HG03460 (cell line): ENCODE results near the gene LRCH3.

Experiments used
- ATAC-seq: cut with Tn5 transposase; IDR thresholded peaks from one replicate; pipeline ENCODE4 v1.9.1; 2021; ENCODE audit not compliant: unreplicated experiment

LRCH3 gene

DNA sequence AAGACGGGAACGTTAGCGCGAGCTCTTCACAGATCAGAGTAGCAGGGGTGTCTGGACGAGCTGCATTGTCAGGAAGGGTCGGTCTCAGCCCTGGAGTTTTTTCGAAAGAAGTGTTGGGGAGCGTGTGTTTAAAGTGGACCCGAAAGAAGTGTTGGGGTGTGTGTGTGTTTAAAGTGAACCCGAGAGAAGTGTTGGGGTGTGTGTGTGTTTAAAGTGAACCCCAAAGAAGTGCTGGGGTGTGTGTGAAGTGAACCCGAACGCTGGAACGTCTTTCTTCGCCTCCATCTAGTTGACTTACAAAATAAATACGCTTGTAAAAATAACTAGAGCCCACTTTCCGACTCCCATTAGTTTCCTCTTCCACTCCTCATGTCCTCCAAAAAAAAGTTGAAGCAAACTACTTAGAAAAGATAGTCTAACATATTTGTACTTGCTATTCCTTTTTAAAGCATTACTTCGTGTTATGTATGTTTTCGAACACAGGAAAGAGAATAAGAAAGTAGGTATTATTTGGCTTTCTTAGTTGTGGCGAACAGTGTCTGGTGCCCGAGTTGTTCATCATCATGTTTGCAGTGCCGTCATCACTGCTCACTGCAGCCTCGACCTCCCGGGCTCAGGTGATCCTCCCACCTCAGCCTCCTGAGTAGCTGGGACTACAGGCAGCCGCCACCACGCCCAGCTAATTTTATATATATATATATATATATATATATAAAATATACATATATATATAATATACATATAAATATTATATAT lies 1.0 kb downstream of the LRCH3 start:
- ATAC-seq: peak; percentile 26

- ATAC-seq: no peak
Measured at GRCh38 chr3:197793247-197793646, 2.2 kb downstream of the LRCH3 start.

DNA sequence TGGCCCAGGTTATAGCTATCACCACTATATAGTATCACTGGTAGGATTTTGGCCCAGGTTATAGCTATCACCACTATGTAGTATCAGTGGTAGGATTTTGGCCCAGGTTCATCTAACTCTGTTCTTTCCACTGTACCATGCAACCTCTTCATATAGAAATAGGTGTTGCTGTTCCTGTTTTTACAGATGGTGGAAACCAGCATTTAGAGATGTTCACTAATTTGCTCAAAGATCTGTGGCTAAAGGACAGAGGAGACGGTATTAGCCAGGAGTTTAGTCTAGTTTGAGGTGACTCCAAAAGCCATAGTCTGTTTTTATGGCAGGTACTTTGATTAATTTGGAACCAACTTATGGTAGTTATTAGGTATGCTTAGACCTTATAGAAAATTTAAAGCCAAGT lies 3.1 kb downstream of the LRCH3 start:
- ATAC-seq: no peak

- no peak for ATAC-seq
Measured at GRCh38 chr3:197795200-197795599, 4.1 kb downstream of the LRCH3 start.

DNA sequence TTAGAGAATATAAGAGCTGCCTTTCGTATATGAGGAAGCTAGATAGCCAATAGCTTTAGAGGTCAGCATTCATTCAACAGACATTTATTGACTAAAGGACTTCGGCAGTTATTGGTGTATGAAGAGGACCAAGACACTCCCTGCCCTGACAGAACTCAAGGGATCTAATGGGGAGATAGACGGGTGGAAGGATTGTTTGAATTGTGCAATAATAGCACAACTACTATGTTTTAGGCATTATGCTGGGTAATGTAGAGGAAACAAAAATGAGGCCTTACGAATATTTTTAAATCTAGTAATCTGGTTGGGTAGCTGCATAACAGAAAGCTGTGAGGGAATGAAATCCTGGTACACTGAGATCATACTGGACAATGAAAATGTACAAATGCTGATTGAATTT lies 5.0 kb downstream of the LRCH3 start:
- ATAC-seq: no peak

DNA sequence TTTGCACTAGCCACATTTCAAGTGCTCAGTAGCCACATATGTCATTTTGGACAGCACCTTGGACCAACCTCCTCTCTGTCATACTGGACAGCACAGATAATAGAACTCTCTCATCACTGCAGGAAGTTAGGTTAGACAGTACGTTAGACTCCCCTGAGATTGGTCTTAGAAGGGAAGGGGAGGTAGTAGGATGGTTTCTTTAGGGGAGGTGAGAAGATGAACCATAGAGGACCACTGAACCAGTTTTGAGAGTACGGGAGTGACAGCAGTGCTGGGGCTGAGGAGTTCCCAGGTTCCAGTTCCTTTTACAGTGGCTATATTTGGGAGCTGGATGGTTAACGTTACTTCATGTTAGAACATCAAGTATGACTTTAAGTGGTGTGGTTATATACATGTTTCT lies 7.8 kb downstream of the LRCH3 start:
- peak; percentile 54 for ATAC-seq

GRCh38 chr3:197800379-197800778 lies 9.3 kb downstream of the LRCH3 start:
- ATAC-seq: no peak

DNA sequence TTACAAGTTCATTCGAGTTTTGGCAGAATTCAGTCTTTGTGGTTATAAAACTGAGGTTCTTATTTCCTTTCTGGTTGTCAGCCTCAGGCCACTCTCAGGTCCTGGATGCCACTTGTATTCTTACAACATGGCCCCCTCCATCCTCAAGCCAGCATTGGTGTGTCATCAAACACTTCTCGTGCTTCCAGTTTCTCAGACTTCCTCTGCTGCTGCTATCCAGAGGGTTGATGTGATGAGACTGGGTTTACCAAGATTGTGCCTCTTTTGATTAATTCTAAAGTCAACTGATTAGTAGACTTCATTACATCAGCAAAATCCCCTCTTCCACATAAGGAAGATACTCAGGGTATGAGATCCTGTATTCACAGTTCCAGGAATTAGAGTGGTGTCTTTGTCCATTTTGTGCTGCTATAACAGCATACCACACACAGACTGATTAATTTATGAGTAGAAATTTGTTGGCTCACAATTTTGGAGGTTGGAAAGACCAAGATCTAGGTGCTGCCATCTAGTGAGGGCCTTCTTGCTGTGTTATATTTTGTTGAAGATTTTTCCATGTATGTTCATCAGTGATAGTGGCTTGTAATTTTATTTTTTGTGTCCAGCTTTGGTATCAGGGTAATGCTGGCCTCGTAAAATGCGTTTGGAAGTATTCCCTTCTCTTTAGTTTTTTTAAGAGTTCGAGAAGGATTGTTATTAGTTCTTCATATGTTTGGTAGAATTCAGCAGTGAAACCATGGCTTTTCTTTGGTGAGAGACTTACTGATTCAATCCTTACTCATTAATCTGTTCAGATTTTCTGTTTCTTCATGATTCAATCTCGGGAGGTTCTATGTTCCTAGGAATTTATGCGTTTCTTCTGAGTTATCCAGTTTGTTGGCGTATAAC lies 11.1 kb downstream of the LRCH3 start:
- peak; percentile 47 for ATAC-seq

GRCh38 chr3:197802779-197803459 lies 11.9 kb downstream of the LRCH3 start:
- no peak for ATAC-seq

GRCh38 chr3:197804511-197804910 lies 13.5 kb downstream of the LRCH3 start:
- no peak for ATAC-seq

DNA sequence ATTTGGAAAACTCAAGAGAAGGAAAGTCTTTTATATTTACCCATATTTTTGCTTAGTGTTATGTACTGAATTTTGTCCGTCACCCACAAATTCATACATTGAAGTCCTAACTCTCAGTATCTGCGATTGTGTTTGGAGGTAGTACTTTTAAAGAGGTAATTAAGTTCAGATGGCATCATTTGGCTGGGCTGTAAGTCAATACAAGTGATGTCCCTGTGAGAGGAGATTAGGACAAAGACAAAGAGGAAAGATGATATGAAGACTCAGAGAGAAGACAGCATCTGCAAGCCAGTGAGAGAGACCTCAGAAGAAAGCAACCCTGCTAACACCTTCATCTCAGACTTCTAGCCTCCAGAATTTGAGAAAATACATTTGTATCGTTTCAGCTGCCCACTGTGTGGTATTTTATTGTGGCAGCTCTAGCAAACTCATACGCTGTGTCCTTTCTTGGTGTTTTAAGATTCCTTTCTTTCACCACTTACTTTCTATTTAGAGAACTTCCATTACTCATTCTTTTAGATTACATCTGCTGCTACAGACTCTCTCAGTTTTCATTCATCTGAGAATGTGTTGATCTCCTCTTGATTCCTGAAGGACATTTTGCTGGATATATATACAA lies 17.0 kb downstream of the LRCH3 start:
- ATAC-seq: no peak

DNA sequence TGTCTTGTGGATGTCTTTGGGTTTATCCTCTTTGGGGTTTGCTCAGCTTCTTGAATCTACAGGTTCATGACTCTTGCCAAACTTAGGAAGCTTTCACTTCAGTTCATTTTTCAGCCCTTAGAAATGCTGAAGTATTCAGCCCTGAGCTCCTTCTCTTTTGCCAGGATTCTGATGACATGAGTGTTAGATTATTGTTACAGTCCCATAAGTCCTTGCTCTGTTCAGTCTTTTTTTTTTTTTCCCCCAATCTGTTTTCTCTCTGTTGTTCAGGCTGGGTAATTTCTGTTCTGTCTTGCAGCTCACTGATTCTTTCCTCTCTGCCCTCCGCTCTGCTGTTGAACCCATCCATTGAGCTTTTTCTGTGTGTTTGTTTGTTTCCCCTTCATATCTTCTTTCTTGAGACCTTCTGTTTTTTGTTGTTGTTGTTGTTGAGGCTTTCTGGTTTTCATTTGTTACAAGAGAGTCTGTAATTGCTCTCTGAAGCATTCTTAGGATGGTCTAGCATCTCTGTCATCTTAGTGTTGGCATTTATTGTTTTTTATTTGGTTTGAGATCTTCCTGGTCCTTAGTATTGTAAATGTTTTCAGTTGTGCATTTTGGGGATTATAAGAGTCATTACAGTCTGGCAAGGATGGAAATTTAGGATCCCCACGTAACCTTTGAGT lies 18.4 kb downstream of the LRCH3 start:
- no peak for ATAC-seq

DNA sequence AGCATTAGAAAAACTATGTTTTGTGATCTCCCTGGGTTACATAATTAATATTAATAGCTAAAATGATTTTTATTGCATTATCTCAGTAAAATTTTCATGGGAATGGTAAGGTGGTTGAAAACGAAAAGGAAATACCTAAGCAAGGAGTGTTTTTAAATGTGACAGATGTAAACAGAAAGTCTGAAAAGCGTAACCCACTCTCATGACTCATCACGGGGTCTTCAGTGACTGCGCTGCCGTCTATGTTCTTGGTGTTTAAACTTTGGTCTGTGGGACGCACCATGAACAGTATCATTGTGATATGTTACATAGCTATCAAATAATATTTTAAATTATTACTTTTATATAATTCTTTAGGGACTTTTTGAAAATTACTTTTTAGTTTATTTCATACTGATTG lies 19.8 kb downstream of the LRCH3 start:
- no peak for ATAC-seq

- no peak for ATAC-seq
Measured at GRCh38 chr3:197811343-197811742, 20.3 kb downstream of the LRCH3 start.

DNA sequence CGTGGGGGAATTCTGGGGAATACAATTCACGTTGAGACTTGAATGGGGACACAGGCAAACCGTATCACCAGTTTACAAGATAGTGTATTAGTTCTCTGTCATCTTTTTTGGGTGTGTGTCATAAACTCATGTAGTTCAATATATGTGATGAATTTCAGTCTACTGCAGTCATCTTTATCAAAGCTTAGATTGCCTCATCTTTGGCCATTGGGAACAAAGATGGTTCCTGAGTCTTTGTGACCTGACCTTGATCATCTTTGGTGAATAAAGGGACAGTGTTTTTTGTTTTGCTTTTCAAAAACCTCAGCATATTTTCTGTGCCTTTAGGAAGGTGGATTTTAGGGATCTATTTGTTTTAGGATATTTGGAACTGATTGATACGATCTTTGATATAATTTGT lies 23.3 kb downstream of the LRCH3 start:
- ATAC-seq: no peak

DNA sequence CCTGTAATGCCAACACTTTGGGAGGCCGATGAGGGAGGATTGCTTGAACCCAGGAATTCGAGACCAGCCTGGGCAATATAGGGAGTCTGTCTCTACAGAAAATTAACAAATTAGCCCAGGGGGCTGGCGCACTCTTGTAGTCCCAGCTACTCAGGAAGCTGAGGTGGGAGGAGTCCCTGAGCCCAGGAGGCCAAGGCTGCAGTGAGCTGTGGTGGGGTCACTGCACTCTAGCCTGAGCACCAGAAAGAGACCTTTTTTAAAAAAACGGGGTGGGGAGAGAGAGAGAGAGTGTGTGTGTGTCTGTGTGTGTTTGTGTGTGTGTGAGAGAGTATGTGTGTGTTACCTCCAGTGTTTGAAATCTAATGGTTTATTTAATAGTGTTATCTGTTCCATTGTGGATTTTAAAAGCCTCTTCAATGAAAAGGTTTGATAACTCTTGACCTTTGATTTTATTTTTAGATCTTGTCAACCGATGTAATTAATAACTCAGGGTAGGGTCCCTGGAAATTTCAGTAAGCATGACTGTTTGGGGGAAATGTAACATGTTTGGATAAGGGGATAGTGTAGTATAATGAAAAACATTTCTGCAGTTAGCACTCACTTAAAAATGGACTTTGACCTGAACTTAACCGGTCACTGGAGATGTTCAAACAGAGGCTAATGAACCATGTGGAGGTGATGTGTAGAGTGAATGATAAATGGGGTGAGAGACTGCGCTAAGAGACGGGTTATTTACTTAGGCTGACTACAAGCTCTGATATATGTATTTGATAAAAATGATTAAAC lies 29.7 kb downstream of the LRCH3 start:
- no peak for ATAC-seq

- ATAC-seq: no peak
Measured at GRCh38 chr3:197829397-197830045, 38.5 kb downstream of the LRCH3 start.

DNA sequence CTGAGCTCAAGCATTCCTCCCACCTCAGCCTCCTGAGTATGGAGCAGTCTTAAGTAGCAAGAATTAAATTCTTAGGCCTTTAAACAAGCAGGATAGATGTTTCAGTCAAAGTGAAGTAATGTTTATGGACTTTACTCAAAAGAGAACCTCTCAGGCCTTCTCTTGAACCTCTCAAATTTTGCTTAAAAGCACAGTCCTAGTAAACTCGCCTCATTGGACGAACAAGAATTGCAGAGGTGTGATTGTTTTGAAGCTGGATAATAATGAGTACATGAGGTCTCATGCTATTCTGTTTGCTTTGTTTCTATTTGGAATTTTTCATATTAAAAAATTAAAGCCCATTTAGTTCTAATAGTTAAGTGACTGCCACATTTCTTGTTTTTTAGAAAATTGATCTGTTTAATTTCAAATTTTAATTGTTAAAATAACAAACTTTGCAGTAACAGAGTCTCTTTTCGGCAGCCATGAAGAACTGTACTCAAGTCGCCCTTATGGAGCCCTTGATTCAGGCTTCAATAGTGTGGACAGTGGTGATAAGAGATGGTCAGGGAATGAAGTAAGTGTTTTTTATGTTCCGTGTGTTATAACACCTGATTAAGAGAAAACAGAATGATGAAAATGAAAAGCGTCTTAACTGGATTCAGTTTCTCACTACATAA lies 39.4 kb downstream of the LRCH3 start:
- ATAC-seq: no peak

- ATAC-seq: no peak
Measured at GRCh38 chr3:197830967-197831313, 39.9 kb downstream of the LRCH3 start.
